ENCODE data around the gene CYB5R4. TPM values are rescaled to one million over a fixed set of nuclear protein-coding genes. Genes with fewer than 3 reads are reported as not detected.

The CYB5R4 gene
- total and polyA plus RNA-seq, 10 donors, result 10.0 to 50.7 (median 25.8) TPM

DNA sequence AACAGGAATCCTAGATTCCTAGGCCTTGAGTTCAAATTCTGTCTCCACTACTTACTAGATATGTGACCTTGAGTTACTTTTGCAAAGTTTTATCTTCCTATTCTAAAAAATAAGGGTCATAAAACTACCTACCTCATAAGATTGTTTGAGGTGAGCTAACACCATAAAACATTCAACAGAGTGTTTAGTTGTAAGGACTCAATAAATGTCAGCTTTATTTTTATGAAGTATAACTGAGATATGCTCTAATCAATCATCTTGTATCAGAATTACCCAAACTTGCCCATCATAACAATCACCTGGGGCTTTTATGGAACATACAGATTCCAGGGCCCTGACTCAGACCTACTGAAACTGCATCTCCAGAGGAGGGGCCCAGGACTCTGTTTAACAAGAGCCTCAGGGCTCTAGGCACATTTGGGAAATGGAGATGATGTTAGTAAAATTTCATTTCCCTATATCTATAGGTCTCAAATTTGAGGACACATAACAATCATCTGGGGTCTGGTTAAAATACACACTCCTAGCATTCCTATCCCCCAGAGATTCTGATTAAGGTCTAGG lies 138.6 kb downstream of the CYB5R4 start:
- no peak for TF ChIP-seq POLR2A (IDR thresholded peaks at IDR 0.05)
- TF ChIP-seq POLR2AphosphoS5 (IDR thresholded peaks at IDR 0.05), result no peak
- TF ChIP-seq, protein P1, sequence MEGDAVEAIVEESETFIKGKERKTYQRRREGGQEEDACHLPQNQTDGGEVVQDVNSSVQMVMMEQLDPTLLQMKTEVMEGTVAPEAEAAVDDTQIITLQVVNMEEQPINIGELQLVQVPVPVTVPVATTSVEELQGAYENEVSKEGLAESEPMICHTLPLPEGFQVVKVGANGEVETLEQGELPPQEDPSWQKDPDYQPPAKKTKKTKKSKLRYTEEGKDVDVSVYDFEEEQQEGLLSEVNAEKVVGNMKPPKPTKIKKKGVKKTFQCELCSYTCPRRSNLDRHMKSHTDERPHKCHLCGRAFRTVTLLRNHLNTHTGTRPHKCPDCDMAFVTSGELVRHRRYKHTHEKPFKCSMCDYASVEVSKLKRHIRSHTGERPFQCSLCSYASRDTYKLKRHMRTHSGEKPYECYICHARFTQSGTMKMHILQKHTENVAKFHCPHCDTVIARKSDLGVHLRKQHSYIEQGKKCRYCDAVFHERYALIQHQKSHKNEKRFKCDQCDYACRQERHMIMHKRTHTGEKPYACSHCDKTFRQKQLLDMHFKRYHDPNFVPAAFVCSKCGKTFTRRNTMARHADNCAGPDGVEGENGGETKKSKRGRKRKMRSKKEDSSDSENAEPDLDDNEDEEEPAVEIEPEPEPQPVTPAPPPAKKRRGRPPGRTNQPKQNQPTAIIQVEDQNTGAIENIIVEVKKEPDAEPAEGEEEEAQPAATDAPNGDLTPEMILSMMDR (IDR thresholded peaks at IDR 0.05 in 8 of 11, conservative IDR thresholded peaks at IDR 0.05 in 3 of 11), result no peak
- Histone ChIP-seq H3K27ac (no peak overlapping the region), H3K9me3 (peaks cover 0 to 17% (median 6%) of the 10 kb centered on the region in 8 donors), H3K36me3 (no peaks in the 10 kb centered on the region), H3K4me1 (no peaks in the 10 kb centered on the region), H3K27me3 (replicated peaks in 1 of 7) (no peaks in the 10 kb centered on the region), H3K4me3 (no peak overlapping the region)
- intact Hi-C loops (cut with DNase I; ENCODE audit: low total_unique reads), result no loop called here
- DNase-seq, result no peak

DNA sequence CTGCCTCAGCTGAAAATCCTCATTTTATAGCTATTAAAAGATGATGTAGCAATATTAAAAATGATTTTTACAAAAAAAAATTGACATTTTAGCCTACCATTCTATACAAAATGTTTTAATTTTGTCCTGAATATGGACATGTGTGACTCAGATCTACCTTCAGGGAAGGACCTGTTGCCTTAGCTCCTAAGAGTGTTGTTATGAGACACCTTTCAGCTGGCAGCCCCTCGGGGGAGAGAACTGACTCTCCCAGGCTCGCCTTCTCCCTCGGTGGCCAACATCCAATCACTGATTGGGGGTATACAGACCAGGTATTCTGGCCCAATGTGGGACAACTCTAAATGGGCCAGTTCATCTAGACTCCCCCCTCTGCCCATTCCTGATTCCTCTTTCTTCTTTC lies 141.6 kb downstream of the CYB5R4 start:
- 86 to 96% (median 88%) methylated on average over 3 of the region's 3 CpGs for WGBS, 5 donors
- H3K4me3 ChIP-seq, result no peak overlapping the region
- H3K27ac ChIP-seq, result no peak overlapping the region
- no peak for DNase-seq
- H3K9me3 ChIP-seq, result peaks cover 0 to 7% (median 0%) of the 10 kb centered on the region in 8 donors
- H3K4me1 ChIP-seq, result no peaks in the 10 kb centered on the region
- intact Hi-C loops (cut with DNase I; ENCODE audit: low total_unique reads), result no loop called here
- H3K27me3 ChIP-seq (replicated peaks in 1 of 7), result no peaks in the 10 kb centered on the region
- TF ChIP-seq, protein P1 (IDR thresholded peaks at IDR 0.05 in 8 of 11, conservative IDR thresholded peaks at IDR 0.05 in 3 of 11), result no peak
- no peak for TF ChIP-seq POLR2A (IDR thresholded peaks at IDR 0.05)
- no peak for TF ChIP-seq POLR2AphosphoS5 (IDR thresholded peaks at IDR 0.05)
- H3K36me3 ChIP-seq, result no peaks in the 10 kb centered on the region

DNA sequence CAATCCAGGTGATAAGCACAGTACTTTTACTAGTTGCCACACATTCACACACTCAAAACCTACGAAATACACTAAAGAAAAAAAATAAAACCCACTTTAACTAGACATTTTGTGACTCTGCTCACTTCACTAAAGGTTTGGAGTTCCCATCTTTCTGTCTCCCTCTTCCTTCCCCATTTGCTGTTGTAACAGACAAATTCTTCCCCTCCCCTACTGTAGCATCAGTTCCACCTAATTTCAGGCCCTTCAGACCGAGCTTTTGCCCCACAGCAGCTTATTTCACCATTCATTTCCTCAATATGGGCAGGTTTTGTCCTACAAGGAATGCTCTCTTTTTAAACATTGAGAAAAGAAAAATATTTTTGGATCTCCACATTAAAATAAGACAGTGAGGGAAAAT lies 142.7 kb downstream of the CYB5R4 start:
- H3K4me3 ChIP-seq, result no peak overlapping the region
- H3K27ac ChIP-seq, result no peak overlapping the region
- no peaks in the 10 kb centered on the region for H3K36me3 ChIP-seq
- H3K9me3 ChIP-seq, result peaks cover 0 to 1% (median 0%) of the 10 kb centered on the region in 8 donors
- TF ChIP-seq, protein P1 (IDR thresholded peaks at IDR 0.05 in 8 of 11, conservative IDR thresholded peaks at IDR 0.05 in 3 of 11), result no peak
- TF ChIP-seq POLR2A (IDR thresholded peaks at IDR 0.05), result no peak
- TF ChIP-seq POLR2AphosphoS5 (IDR thresholded peaks at IDR 0.05), result no peak
- intact Hi-C loops (cut with DNase I; ENCODE audit: low total_unique reads), result no loop called here
- H3K4me1 ChIP-seq, result no peaks in the 10 kb centered on the region
- 61 to 77% (median 69%) methylated on average over 2 of the region's 2 CpGs for WGBS, 5 donors
- H3K27me3 ChIP-seq (replicated peaks in 1 of 7), result no peaks in the 10 kb centered on the region
- no peak for DNase-seq

DNA sequence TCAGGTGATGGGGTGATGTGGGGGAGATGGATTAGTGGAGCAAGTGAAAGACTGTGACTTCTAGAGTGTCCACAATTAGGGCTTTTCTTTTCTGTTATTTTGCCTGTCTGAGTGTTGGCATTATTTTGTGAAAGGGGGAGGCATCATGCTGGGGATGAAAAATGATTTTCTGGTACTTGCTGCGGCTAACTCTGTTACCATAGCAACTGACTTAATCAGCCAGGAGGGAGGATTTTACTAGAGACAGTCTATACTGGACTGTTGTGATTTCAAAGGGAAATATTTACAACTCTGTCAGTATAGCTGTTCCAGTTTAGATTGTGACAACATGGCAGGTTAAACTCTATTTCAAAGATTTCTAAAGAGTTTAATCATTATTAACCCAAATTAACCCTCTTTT lies 143.6 kb downstream of the CYB5R4 start:
- WGBS, 5 donors, result 63 to 72% (median 68%) methylated on average over 1 of the region's 1 CpG
- DNase-seq, result no peak
- no peak overlapping the region for H3K27ac ChIP-seq
- TF ChIP-seq, protein P1 (IDR thresholded peaks at IDR 0.05 in 8 of 11, conservative IDR thresholded peaks at IDR 0.05 in 3 of 11), result no peak
- no peak for TF ChIP-seq POLR2A (IDR thresholded peaks at IDR 0.05)
- no peak for TF ChIP-seq POLR2AphosphoS5 (IDR thresholded peaks at IDR 0.05)
- no peaks in the 10 kb centered on the region for H3K36me3 ChIP-seq
- no peaks in the 10 kb centered on the region for H3K9me3 ChIP-seq
- H3K4me1 ChIP-seq, result no peaks in the 10 kb centered on the region
- no peaks in the 10 kb centered on the region for H3K27me3 ChIP-seq (replicated peaks in 1 of 7)
- no peak overlapping the region for H3K4me3 ChIP-seq
- intact Hi-C loops (cut with DNase I; ENCODE audit: low total_unique reads), result no loop called here
